ENCODE data around the gene KLHL30.
"Not testable (repeated sequence)": the region's sequence is repeated elsewhere in the genome, so short reads cannot be mapped to it uniquely, and the experiment has no call there.

The KLHL30 gene

GRCh38 chr2:238160206-238161129, 22.0 kb downstream of the KLHL30 start:
- no peak for DNase-seq (ENCODE audit: extremely low read depth in 1 of 2, low read depth in 1 of 2)

- no peak for DNase-seq (ENCODE audit: extremely low read depth in 1 of 2, low read depth in 1 of 2)
Observed at GRCh38 chr2:238161291-238162051, 23.0 kb downstream of the KLHL30 start.

- DNase-seq (ENCODE audit: extremely low read depth in 1 of 2, low read depth in 1 of 2), result no peak
Observed at GRCh38 chr2:238162251-238162845, 23.9 kb downstream of the KLHL30 start.

GRCh38 chr2:238162846-238163441, 24.5 kb downstream of the KLHL30 start:
- DNase-seq (ENCODE audit: extremely low read depth in 1 of 2, low read depth in 1 of 2), result no peak

- DNase-seq (ENCODE audit: extremely low read depth in 1 of 2, low read depth in 1 of 2), result no peak
Observed at GRCh38 chr2:238163481-238164198, 25.2 kb downstream of the KLHL30 start.

- DNase-seq (ENCODE audit: extremely low read depth in 1 of 2, low read depth in 1 of 2), result no peak
Observed at GRCh38 chr2:238164906-238165287, 26.4 kb downstream of the KLHL30 start.

GRCh38 chr2:238165288-238165921, 26.9 kb downstream of the KLHL30 start:
- no peak for DNase-seq (ENCODE audit: extremely low read depth in 1 of 2, low read depth in 1 of 2)

- no peak for DNase-seq (ENCODE audit: extremely low read depth in 1 of 2, low read depth in 1 of 2)
Observed at GRCh38 chr2:238166391-238167343, 28.2 kb downstream of the KLHL30 start.

GRCh38 chr2:238167344-238167715, 28.9 kb downstream of the KLHL30 start:
- no peak for DNase-seq (ENCODE audit: extremely low read depth in 1 of 2, low read depth in 1 of 2)

GRCh38 chr2:238167761-238168160, 29.3 kb downstream of the KLHL30 start:
- no peak for DNase-seq (ENCODE audit: extremely low read depth in 1 of 2, low read depth in 1 of 2)

GRCh38 chr2:238168196-238169047, 30.0 kb downstream of the KLHL30 start:
- DNase-seq (ENCODE audit: extremely low read depth in 1 of 2, low read depth in 1 of 2), result no peak

- DNase-seq (ENCODE audit: extremely low read depth in 1 of 2, low read depth in 1 of 2), result no peak
Observed at GRCh38 chr2:238169048-238169707, 30.7 kb downstream of the KLHL30 start.

- no peak for DNase-seq (ENCODE audit: extremely low read depth in 1 of 2, low read depth in 1 of 2)
Observed at GRCh38 chr2:238169708-238170251, 31.3 kb downstream of the KLHL30 start.

GRCh38 chr2:238170386-238171071, 32.1 kb downstream of the KLHL30 start:
- DNase-seq (ENCODE audit: extremely low read depth in 1 of 2, low read depth in 1 of 2), result no peak

- not testable (repeated sequence) for DNase-seq (ENCODE audit: extremely low read depth in 1 of 2, low read depth in 1 of 2)
Observed at GRCh38 chr2:238171072-238171431, 32.6 kb downstream of the KLHL30 start.

- DNase-seq (ENCODE audit: extremely low read depth in 1 of 2, low read depth in 1 of 2), result no peak
Observed at GRCh38 chr2:238171575-238172187, 33.2 kb downstream of the KLHL30 start.
